ENCODE data around the gene BORCS8. TPM values are rescaled to one million over a fixed set of nuclear protein-coding genes. Genes with fewer than 3 reads are reported as not detected.

Gene BORCS8
- total and polyA plus RNA-seq, 2 of the 13 experiments (the other 11 are each of a cell fraction or from before 2014, with no cell fraction given) = 9.6 to 13.3 TPM

- TF ChIP-seq ZNF569 (CRISPR knock-in tag; IDR thresholded peaks at IDR 0.05; ENCODE audit: borderline replicate concordance) (no peak), ZNF781 (CRISPR knock-in tag; IDR thresholded peaks at IDR 0.05; ENCODE audit: borderline replicate concordance, not compliant biosample characterization) (peak; percentile 32), TBL1XR1 (IDR thresholded peaks at IDR 0.05; ENCODE audit: borderline replicate concordance, low read length, partially characterized antibody) (no peak), MLXIP (CRISPR knock-in tag; IDR thresholded peaks at IDR 0.05; ENCODE audit: borderline replicate concordance) (no peak), CREB1 (IDR thresholded peaks at IDR 0.05) (peak; percentile 32; the same call in 1 of the 2 replicates), CREB1 (CRISPR knock-in tag; IDR thresholded peaks at IDR 0.05) (no peak), RXRA (CRISPR knock-in tag; IDR thresholded peaks at IDR 0.05) (no peak), GATA4 (IDR thresholded peaks at IDR 0.05; ENCODE audit: borderline replicate concordance, low read depth) (no peak)
- TF ChIP-seq, protein P1, sequence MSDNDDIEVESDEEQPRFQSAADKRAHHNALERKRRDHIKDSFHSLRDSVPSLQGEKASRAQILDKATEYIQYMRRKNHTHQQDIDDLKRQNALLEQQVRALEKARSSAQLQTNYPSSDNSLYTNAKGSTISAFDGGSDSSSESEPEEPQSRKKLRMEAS (IDR thresholded peaks at IDR 0.05) = peak; percentile 57; the same call in 1 of the 2 replicates
- TF ChIP-seq, protein P2, sequence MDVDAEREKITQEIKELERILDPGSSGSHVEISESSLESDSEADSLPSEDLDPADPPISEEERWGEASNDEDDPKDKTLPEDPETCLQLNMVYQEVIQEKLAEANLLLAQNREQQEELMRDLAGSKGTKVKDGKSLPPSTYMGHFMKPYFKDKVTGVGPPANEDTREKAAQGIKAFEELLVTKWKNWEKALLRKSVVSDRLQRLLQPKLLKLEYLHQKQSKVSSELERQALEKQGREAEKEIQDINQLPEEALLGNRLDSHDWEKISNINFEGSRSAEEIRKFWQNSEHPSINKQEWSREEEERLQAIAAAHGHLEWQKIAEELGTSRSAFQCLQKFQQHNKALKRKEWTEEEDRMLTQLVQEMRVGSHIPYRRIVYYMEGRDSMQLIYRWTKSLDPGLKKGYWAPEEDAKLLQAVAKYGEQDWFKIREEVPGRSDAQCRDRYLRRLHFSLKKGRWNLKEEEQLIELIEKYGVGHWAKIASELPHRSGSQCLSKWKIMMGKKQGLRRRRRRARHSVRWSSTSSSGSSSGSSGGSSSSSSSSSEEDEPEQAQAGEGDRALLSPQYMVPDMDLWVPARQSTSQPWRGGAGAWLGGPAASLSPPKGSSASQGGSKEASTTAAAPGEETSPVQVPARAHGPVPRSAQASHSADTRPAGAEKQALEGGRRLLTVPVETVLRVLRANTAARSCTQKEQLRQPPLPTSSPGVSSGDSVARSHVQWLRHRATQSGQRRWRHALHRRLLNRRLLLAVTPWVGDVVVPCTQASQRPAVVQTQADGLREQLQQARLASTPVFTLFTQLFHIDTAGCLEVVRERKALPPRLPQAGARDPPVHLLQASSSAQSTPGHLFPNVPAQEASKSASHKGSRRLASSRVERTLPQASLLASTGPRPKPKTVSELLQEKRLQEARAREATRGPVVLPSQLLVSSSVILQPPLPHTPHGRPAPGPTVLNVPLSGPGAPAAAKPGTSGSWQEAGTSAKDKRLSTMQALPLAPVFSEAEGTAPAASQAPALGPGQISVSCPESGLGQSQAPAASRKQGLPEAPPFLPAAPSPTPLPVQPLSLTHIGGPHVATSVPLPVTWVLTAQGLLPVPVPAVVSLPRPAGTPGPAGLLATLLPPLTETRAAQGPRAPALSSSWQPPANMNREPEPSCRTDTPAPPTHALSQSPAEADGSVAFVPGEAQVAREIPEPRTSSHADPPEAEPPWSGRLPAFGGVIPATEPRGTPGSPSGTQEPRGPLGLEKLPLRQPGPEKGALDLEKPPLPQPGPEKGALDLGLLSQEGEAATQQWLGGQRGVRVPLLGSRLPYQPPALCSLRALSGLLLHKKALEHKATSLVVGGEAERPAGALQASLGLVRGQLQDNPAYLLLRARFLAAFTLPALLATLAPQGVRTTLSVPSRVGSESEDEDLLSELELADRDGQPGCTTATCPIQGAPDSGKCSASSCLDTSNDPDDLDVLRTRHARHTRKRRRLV (CRISPR knock-in tag; IDR thresholded peaks at IDR 0.05) = 0 out of 2 replicates have a peak, but pooled peaks have one; percentile 21
- TF ChIP-seq, protein P3, sequence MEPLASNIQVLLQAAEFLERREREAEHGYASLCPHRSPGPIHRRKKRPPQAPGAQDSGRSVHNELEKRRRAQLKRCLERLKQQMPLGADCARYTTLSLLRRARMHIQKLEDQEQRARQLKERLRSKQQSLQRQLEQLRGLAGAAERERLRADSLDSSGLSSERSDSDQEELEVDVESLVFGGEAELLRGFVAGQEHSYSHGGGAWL (CRISPR knock-in tag; IDR thresholded peaks at IDR 0.05) = no peak
- TF ChIP-seq, protein P4, sequence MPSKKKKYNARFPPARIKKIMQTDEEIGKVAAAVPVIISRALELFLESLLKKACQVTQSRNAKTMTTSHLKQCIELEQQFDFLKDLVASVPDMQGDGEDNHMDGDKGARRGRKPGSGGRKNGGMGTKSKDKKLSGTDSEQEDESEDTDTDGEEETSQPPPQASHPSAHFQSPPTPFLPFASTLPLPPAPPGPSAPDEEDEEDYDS (CRISPR knock-in tag; IDR thresholded peaks at IDR 0.05) = peak; percentile 69
Measured at GRCh38 chr19:19170053-19170872, 21.7 kb downstream of the BORCS8 start, which contains the start of gene MEF2B (continued).
